NCI-H510A treated with DMSO at 0.1 percent for 48 hours (cell line): ENCODE data around the gene ZNF302.
"Not testable (repeated sequence)": the region's sequence is repeated elsewhere in the genome, so short reads cannot be mapped to it uniquely, and the experiment has no call there.

Experiments used
- DNase-seq: peaks from one replicate; lab custom pipeline; 2025; lab: John Stamatoyannopoulos, UW

ZNF302 gene

GRCh38 chr19:34677386-34678084 is at the start of gene ZNF302:
ZNF302 (plus strand) TSS chr19:34677678; CDS start chr19:34678805, 1,127 bp downstream.
- DNase-seq, result peak; percentile 96

- no peak for DNase-seq
These were observed 43.7 kb upstream of the ZNF302 start for GRCh38 chr19:34633802-34634201.

GRCh38 chr19:34639491-34640085 is 37.9 kb upstream of the ZNF302 start:
- DNase-seq, result peak; percentile 10

- DNase-seq, result no peak
These were observed 35.2 kb upstream of the ZNF302 start for GRCh38 chr19:34642241-34642640.

GRCh38 chr19:34644991-34645461 is 32.5 kb upstream of the ZNF302 start:
- DNase-seq, result no peak

- DNase-seq, result no peak
These were observed 31.9 kb upstream of the ZNF302 start for GRCh38 chr19:34645551-34645950.

- no peak for DNase-seq
These were observed 27.5 kb upstream of the ZNF302 start for GRCh38 chr19:34649886-34650543.

- no peak for DNase-seq
These were observed 25.7 kb upstream of the ZNF302 start for GRCh38 chr19:34651747-34652146.

GRCh38 chr19:34654796-34655195 is 22.7 kb upstream of the ZNF302 start:
- no peak for DNase-seq

GRCh38 chr19:34655651-34656050 is 21.8 kb upstream of the ZNF302 start:
- no peak for DNase-seq

- no peak for DNase-seq
These were observed 16.1 kb upstream of the ZNF302 start for GRCh38 chr19:34661357-34661756.

- peak; percentile 3 for DNase-seq
These were observed 14.6 kb upstream of the ZNF302 start for GRCh38 chr19:34662919-34663318.

GRCh38 chr19:34664168-34664567 is 13.3 kb upstream of the ZNF302 start:
- DNase-seq, result no peak

- DNase-seq, result no peak
These were observed 12.6 kb upstream of the ZNF302 start for GRCh38 chr19:34664870-34665269.

- DNase-seq, result not testable (repeated sequence)
These were observed 12.2 kb upstream of the ZNF302 start for GRCh38 chr19:34665275-34665674.

GRCh38 chr19:34666200-34666957 is 11.1 kb upstream of the ZNF302 start:
- no peak for DNase-seq

GRCh38 chr19:34666958-34667265 is 10.6 kb upstream of the ZNF302 start:
- no peak for DNase-seq

GRCh38 chr19:34667349-34668076 is 10.0 kb upstream of the ZNF302 start:
- no peak for DNase-seq

- not testable (repeated sequence) for DNase-seq
These were observed 9.3 kb upstream of the ZNF302 start for GRCh38 chr19:34668077-34668689.

GRCh38 chr19:34668690-34669089 is 8.8 kb upstream of the ZNF302 start:
- DNase-seq, result not testable (repeated sequence)

GRCh38 chr19:34669305-34669704 is 8.2 kb upstream of the ZNF302 start:
- no peak for DNase-seq
